Neutrophil (primary cell): ENCODE measurements around the gene ALKBH7.
"Not testable (repeated sequence)": the region's sequence is repeated elsewhere in the genome, so short reads cannot be mapped to it uniquely, and the experiment has no call there.

Experiments used
- H3K27ac ChIP-seq: fragments of 200-600 bp; sonication (generic); 2 replicates; pipeline ENCODE4 v1.5.1; 2016; ENCODE audit warnings: mild to moderate bottlenecking, moderate library complexity
- H3K27me3 ChIP-seq: fragments of 200-600 bp; sonication (generic); 2 replicates; pipeline ENCODE4 v1.6.0; 2016; ENCODE audit warnings: mild to moderate bottlenecking
- H3K36me3 ChIP-seq: fragments of 200-600 bp; sonication (generic); 2 replicates; pipeline ENCODE4 v1.5.1; 2017
- H3K4me1 ChIP-seq, 2 experiments: fragments of 200-600 bp in 1 of 2; sonication (generic) in 1 of 2; 1 replicate in 1 of 2; 2 replicates in 1 of 2; pipeline versions ENCODE4 v1.5.1 to v1.6.1; 2013 to 2016; ENCODE audit warnings: low read depth in 1 of 2, low read length in 1 of 2, mild to moderate bottlenecking in 1 of 2, moderate library complexity in 1 of 2; ENCODE audit not compliant: control insufficient read depth in 1 of 2, insufficient read depth in 1 of 2
- H3K4me3 ChIP-seq, 2 experiments: fragments of 200-600 bp in 1 of 2; sonication (generic) in 1 of 2; 1 replicate in 1 of 2; 2 replicates in 1 of 2; pipeline ENCODE4 v1.5.1; 2013 to 2016; ENCODE audit warnings: low read depth in 1 of 2, low read length in 1 of 2, mild to moderate bottlenecking in 1 of 2, moderate library complexity in 1 of 2
- H3K9me3 ChIP-seq: fragments of 200-600 bp; sonication (generic); 2 replicates; pipeline ENCODE4 v1.5.1; 2016
- TF ChIP-seq, protein P1 (sequence below): fragments of 200-600 bp; sonication (generic); IDR thresholded peaks from 2 replicates; pipeline ENCODE4 v1.5.1; 2016; ENCODE audit warnings: antibody characterized with exemption

ALKBH7 gene

DNA sequence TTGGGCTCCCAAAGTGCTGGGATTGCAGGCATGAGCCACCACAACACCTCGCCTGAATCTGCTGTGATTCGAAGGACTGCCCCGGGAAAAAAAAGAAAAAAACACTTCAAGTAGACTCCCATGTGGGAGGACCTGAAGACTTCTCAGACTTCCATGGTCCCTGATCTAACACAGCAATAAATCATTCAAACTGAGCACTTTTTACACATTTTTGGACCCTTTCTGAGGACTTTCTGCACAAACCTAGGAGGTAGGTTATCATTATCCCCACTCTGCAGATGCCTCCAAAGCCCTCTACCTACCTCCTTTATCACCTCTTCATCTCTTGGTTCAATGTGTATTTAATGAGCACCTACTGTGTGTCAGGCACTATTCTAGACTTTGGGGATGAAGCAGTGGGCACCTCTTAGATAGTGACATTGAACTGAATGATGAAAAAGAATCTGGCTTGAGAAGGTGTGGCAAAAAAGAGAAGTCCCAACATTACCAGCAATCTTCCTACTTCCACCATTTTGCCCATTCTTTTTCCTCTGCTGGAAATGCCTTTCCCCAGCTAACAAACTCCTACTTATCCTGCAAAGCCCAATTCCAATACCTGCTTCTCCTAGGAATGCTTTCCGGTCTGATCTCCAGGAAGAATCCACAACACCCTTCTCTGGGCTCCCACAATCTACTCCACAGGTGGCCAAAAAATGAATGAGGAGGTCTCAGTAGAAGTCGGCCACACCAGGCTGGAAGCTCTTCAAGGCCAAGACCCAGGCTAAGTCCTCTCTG, 12.8 kb upstream of the ALKBH7 start:
- TF ChIP-seq, protein P1, sequence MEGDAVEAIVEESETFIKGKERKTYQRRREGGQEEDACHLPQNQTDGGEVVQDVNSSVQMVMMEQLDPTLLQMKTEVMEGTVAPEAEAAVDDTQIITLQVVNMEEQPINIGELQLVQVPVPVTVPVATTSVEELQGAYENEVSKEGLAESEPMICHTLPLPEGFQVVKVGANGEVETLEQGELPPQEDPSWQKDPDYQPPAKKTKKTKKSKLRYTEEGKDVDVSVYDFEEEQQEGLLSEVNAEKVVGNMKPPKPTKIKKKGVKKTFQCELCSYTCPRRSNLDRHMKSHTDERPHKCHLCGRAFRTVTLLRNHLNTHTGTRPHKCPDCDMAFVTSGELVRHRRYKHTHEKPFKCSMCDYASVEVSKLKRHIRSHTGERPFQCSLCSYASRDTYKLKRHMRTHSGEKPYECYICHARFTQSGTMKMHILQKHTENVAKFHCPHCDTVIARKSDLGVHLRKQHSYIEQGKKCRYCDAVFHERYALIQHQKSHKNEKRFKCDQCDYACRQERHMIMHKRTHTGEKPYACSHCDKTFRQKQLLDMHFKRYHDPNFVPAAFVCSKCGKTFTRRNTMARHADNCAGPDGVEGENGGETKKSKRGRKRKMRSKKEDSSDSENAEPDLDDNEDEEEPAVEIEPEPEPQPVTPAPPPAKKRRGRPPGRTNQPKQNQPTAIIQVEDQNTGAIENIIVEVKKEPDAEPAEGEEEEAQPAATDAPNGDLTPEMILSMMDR: no peak
- peaks cover 12 to 13% of the 10 kb centered on the region in 2 experiments for H3K4me1 ChIP-seq
- no peaks in the 10 kb centered on the region for H3K27me3 ChIP-seq
- H3K9me3 ChIP-seq: no peaks in the 10 kb centered on the region
- H3K4me3 ChIP-seq: no peak overlapping the region
- H3K27ac ChIP-seq: no peak overlapping the region
- H3K36me3 ChIP-seq: no peaks in the 10 kb centered on the region

DNA sequence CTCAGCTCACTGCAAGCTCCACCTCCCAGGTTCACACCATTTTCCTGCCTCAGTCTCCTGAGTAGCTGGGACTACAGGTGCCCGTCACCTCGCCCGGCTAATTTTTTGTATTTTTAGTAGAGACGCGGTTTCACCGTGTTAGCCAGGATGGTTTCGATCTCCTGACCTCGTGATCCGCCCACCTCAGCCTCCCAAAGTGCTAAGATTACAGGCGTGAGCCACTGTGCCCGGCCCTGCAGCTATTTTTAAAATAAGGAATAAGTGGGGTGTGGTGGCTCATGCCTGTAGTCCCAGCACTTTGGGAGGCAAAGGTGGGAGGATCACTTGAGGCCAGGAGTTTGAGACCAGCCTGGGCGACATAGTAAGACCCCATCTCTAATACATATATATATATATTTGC, 12.1 kb upstream of the ALKBH7 start:
- not testable (repeated sequence) for H3K36me3 ChIP-seq, H3K4me3 ChIP-seq, H3K27ac ChIP-seq, H3K9me3 ChIP-seq, H3K27me3 ChIP-seq
- peaks cover 19% of the 10 kb centered on the region in 2 experiments for H3K4me1 ChIP-seq

DNA sequence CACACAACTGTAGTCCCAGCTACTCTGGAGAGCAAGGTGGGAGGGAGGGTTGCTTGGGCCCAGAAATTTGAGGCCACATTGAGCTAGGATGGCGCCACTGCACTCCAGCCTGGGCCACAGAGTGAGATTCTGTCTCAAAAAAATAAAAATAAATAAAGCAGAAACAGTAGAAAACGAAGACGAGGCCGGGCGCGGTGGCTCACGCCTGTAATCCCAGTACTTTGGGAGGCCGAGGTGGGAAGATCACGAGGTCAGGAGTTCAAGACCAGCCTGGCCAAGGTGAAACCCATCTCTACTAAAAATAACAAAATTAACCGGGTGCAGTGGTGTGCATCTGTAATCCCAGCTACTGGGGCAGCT, 11.8 kb upstream of the ALKBH7 start:
- H3K27ac ChIP-seq: peak overlapping the region; percentile 70

DNA sequence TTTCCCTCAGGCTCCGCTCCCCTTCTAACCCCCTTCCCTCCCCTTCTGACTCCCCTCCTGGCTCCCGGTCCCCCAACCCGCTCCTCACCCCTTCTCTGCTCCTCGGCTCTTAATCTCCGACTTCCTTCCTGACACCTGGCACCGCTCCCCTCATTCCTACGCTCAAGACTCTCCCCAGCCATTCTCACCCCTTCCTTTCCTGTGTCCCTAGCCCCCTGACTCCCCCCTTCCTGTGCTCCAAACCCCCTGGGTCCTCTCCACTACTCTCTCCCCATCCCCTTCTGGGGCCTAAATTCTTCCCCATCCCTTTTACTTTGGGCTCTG, 10.6 kb upstream of the ALKBH7 start:
- H3K4me1 ChIP-seq: peaks cover 19 to 25% of the 10 kb centered on the region in 2 experiments
- TF ChIP-seq, protein P1: no peak
- H3K9me3 ChIP-seq: no peaks in the 10 kb centered on the region
- H3K4me3 ChIP-seq: peak overlapping the region; percentile 80 to 99
- H3K27me3 ChIP-seq: no peaks in the 10 kb centered on the region
- H3K36me3 ChIP-seq: peaks cover 9% of the 10 kb centered on the region
- H3K27ac ChIP-seq: peak overlapping the region; percentile 70

More for the DNA sequence above, 11.8 kb upstream of the ALKBH7 start:
- Histone ChIP-seq H3K4me3 (peak overlapping the region; percentile 80 to 99), H3K4me1 (peaks cover 19 to 22% of the 10 kb centered on the region in 2 experiments)
- not testable (repeated sequence) for H3K36me3 ChIP-seq, H3K9me3 ChIP-seq, H3K27me3 ChIP-seq

DNA sequence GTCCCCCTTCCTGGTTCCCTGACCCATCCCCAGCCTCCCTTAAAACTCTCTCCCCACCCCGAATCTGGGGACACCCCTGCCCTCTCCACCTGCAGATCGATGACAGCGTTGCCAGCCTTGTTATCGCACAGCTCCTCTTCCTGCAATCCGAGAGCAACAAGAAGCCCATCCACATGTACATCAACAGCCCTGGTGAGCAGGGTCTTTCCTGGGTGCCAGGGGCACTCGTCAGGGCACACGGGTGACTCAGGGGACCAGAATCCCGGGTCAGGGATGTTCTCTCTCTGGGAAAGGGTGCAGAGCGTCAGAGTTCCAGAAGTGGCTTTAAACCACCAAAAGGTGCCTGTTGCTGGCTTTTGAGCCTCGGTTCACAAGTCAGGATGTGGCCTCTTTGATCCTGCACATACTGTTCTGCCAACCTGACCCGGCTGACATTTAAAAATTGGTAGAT, 10.2 kb upstream of the ALKBH7 start:
- H3K4me3 ChIP-seq: peak overlapping the region; percentile 80 to 99
- H3K9me3 ChIP-seq: no peaks in the 10 kb centered on the region
- H3K27me3 ChIP-seq: no peaks in the 10 kb centered on the region
- H3K36me3 ChIP-seq: peaks cover 9% of the 10 kb centered on the region
- TF ChIP-seq, protein P1: no peak
- H3K27ac ChIP-seq: peak overlapping the region; percentile 31
- peaks cover 19 to 25% of the 10 kb centered on the region in 2 experiments for H3K4me1 ChIP-seq

DNA sequence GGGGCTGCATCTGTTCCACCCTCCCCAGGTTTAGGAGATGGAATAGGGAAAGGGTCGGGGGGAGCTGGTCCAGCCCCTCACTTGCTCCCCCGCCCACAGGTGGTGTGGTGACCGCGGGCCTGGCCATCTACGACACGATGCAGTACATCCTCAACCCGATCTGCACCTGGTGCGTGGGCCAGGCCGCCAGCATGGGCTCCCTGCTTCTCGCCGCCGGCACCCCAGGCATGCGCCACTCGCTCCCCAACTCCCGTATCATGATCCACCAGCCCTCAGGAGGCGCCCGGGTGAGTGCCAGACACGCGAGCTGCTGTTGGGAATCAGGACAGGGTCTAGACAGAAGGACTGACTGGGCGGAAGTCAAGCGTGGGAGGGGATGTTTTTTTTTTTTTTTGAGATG, 8.2 kb upstream of the ALKBH7 start:
- TF ChIP-seq, protein P1: no peak
- peaks cover 19 to 33% of the 10 kb centered on the region in 2 experiments for H3K4me1 ChIP-seq
- H3K36me3 ChIP-seq: peaks cover 19% of the 10 kb centered on the region
- H3K27me3 ChIP-seq: no peaks in the 10 kb centered on the region
- H3K4me3 ChIP-seq: no peak overlapping the region
- no peaks in the 10 kb centered on the region for H3K9me3 ChIP-seq
- H3K27ac ChIP-seq: no peak overlapping the region
